ENCODE measurements around the gene GNB4.

Gene GNB4

DNA sequence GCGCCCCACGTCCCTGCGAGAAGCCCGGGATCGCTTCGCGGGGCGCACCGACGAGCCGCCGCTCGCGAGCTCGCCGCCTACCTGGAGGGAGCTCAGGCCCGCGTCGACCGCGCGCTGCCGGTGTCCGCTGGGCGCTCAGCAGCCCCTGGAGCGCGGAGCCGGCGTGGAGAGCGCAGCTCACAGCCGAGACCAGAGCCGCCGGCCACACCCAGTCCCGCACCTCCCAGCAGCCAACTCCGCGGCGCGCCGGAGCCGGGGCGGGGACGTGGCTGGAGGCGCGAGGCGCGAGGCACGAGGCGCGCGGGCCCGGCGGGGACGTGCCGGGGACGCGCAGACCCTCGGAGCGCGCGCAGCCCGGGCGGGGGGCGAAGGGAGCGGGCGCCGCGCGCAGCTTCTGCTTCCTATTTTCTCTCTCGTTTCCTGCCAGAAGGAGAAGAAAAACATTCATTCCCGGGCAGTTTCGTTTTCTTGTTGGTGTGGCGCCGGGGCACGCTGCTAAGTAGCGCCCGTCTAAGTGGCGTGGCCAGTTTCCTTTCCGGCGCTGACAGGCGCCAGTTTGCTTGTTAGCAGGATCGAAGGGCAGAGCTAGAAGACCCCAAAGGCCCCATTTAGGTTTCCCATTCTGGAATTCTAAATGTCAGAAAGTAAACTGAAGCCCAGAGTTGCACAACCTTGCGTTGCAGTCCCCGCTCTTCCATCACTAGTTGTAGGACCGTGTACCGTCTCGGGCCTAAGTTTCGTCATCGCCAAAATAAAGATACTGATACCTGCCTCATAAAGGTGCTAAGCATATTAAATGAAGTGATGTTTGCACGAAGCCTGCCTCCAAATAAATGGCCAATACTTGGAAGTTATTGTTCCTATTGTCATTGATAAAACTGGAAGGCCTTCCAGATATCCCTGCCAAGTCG lies at the start of gene GNB4:
Gene GNB4 (minus strand): TSS at position 206 of the 911 bp plus-strand sequence. CDS start 25,270 bp downstream, outside the sequence.
- peak; percentile 73 for DNase-seq (ENCODE audit: low spot score)

DNA sequence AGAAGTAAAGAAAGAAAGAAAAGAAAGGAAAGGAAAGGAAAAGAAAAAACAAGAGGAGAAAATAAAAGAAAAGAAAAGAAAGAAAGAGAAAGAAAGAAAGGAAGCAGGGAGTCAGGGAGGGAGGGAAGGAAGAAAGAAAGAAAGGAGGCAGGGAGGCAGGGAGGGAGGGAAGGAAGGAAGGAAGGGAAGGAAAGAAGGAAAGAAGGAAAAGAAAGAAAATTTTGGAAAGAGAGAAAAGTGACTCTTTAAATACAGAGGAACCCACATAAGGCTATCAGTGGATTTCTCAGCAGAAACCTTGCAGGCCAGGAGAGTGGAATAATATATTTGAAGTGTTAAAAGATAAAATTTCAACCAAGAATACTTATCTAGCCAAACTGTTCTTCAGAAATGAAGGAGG lies 44.2 kb upstream of the GNB4 start:
- no peak for DNase-seq (ENCODE audit: low spot score)

DNA sequence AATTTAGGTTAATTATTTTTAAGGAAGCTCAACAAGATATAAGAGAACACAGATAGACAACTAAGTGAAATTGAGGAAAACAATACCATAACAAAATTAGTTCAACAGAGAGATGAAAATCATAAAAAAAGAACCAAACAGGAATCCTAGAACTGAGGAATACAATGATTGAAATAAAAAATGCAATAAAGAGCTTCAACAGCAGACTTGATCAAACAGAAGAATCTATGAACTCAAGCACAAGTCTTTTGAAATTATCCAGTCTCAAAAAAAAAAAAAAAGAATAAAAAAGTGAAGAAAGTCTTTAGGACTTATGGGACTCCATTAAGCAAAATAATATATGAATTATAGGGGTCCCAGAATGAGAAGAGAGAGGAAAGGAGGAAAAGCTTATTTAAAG lies 42.0 kb upstream of the GNB4 start:
- DNase-seq (ENCODE audit: low spot score): no peak

DNA sequence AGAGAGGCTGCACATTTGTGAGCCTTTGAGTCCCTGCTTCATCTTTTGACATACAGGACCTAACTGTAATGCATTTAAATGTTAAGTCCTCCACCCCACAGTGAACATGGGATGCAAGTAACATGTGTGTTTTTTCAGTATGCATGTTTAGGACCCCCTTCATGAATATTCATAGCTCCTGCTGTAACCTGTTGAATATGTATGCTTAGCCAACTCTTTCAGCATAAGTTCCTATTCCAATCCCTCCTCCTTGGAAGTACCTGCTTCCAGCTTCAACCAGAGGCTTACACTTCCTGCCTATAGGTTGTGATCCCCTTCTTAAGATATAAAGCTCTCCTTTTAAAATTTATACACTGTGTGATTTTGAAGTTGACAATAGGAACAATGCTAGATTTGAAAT lies 36.9 kb upstream of the GNB4 start:
- DNase-seq (ENCODE audit: low spot score): no peak

DNA sequence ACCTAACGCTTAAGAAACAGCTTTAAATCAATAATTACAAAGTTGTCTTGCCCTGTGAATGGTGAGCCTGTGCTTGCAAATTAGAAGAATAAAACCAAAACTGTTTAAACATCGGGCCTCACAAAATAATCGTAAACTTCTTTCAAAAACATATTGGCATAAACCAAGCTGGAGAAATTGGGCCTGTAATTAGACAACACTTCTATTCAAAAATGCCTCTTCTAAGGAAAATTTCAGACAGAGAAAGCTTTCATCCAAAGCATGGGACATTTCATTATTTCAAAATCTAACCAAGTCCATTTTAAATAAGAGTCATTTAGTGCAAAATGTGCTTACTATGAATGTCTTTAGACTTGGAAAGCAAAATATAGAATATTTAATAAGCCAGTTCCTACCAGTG lies 35.5 kb upstream of the GNB4 start:
- DNase-seq (ENCODE audit: low spot score): no peak

DNA sequence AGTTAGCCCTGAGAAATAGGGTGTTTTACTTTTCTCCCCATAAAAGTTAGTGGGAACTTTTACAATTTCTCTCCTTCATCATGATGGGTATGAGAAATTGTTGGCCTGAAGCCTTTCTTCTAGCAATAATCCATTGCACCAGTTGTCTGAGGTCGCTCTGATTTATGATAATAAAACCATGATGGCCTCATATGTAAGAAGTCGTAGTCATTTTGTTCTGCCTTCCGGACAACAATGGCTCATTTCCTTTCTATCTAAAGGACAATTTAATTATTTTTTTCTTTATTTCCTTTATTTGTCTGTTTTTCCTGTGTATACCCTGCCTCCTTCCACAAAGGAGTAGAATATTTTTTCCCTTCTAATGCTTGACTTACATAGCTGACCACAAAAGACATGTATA lies 31.6 kb upstream of the GNB4 start:
- DNase-seq (ENCODE audit: low spot score): no peak

DNA sequence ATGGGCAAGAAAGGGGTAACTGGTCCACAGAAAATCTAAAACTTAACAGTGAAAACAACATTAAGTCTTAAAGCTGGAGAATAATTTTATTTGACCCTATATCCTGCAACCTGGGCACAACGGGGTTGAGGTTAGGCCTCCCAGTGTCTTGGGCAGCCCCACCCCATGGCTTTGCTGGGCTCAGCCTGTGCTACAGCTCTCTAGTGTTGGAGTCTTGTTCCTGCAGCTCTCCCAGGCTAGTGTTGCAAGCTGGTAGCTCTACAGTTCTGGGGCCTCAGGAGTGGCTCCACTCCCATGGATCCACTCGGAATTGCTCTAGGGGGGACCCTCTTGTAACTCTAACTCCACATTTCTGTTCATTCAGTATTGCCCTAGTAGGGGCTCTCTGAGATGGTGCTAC lies 24.9 kb upstream of the GNB4 start:
- no peak for DNase-seq (ENCODE audit: low spot score)

DNA sequence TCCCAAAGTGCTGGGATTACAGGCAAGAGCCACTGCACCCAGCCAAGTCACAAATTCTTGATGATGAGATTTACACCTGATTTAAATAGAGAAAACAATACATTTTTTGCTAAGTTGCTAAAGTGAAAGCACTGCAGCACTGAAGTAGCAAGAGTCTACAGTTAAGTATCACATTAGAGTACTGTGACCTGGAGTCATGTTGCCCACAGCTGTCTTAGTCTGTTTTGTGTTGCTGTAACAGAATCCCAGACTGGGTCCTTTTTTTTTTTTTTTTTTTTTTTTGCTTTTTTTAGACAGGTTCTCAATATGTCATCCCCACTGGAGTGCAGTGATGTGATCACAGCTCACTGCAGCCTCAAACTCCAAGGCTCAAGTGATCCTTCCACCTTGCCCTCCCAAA lies 23.2 kb upstream of the GNB4 start:
- no peak for DNase-seq (ENCODE audit: low spot score)

DNA sequence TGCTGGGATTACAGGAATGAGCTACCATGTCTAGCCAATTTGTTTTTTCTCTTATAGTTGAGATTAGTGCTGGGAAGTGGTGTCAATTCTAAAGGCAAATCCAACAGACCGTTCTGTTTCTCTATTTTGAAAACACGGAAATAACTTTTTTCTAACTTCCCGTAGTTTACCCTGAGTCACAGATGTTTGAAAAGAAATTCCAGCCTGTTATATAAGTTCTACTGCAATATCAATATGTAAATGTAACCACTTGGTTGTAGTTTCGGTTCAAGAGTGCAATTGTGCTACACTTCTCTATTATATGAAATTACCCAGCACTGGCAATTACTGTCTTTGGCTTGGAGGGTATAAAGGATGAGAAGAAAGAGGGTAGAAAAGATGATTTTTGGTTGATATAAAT lies 22.3 kb upstream of the GNB4 start:
- no peak for DNase-seq (ENCODE audit: low spot score)

DNA sequence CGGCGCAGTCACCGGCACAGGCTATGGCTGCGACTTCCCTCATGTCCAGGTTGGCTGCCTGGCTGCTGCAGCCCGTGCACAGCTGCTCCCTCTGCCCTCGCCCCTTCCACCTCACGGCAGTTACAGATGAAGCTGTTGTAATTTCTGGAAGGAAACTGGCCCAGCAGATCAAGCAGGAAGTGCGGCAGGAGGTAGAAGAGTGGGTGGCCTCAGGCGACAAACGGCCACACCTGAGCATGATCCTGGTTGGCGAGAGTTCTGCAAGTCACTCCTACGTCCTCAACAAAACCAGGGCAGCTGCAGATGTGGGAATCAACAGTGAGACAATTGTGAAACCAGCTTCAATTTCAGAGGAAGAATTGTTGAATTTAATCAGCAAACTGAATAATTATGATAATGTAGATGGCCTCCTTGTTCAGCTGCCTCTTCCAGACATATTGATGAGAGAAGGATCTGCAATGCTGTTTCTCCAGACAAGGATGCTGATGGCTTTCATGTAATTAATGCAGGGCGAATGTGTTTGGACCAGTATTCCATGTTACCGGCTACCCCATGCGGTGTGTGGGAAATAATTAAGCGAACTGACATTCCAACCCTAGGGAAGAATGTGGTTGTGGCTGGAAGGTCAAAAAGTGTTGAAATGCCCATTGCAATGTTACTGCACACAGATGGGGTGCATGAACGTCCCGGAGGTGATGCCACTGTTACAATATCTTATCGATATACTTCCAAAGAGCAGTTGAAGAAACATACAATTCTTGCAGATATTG lies 13.2 kb upstream of the GNB4 start:
- no peak for DNase-seq (ENCODE audit: low spot score)

DNA sequence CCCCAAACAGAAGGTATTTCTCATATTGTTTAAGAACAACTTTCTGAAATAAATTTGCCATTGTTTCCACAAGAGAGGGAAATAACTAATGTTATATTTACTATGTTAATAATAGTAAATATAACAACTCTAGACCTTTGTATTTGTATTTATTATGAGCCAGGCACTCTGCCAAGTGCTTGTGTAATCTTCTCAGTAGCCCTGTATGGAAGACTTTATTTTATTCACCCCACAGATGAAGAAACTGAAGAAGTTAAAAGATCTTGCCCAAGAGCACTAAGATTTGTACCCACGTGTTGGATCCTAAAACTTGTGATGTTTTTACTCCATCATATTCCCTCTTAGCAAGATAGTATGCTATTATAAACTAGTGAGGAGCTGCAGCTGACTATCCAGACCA lies 12.0 kb upstream of the GNB4 start:
- DNase-seq (ENCODE audit: low spot score): no peak

DNA sequence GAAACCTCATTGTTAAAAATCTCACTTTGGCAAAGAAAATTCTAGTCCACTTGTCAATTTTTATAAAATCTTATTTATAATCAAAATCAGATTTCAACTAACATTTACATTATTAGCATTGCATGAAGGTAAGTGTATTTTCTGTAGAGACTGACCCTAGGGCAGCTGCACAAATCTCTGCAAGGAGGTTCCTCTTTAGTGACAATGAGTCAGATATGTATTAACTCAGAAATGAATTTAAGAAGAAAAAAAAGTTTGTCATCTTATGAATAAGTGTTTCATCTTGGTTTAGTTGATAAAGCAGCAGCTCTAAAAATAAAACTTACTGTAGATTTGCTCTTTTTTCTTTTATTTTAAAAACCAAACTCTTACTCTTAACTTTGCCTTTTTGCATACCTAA lies 9.0 kb upstream of the GNB4 start:
- DNase-seq (ENCODE audit: low spot score): no peak

DNA sequence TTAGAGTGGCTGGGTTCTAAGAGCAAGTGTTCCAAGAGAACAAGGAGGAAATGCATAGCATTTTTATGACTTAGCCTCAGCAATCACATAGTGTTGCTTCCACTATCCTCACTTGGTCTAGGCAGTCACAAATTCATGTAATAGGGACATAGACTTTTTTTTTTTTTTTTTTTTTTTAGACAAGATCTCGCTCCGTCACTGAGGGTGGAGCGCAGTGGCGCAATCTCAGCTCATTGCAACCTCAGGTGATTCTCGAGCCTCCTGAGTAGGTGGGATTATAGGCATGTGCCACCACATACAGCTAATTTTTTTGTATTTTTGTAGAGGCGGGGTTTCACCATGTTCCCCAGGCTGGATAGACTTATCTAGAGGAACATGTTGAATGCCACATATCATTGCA lies 4.7 kb upstream of the GNB4 start:
- DNase-seq (ENCODE audit: low spot score): no peak

DNA sequence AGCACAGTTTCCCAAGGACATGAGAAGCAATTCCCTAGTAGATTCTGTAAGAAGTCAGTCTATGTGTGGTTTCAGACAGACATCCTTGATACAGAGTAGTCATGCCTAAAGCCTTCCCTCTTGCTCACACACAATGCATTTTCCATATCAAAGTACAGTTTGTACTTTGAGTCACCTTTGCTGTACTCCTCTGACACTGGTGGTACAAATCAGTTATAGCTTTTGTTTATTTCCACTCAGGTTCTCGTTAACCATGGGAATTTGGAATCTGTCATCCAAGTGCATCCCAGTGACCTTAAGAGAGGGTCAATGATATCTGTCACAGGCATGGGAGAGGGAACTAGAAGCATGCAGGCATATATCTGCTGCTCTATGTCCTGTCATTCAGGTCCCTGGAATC lies 3.6 kb upstream of the GNB4 start:
- no peak for DNase-seq (ENCODE audit: low spot score)

DNA sequence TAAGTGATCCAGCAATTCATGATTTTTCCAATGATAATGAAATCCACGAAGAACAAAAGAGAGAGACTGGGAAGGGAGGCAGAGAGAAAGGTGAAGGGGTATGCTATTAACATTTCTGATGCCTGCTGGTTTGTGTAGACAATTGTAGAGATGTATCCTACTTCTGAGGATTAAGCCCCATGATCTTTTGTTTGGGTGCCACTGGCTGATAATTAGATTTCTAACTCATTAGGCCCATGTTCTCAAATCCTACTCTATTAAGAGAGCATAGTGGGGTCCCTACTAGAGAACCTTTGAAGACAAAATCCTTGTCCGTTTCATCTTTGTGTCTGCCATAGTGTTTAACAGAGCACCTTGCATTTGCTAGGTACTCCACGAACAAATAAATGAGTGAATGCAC lies 2.7 kb upstream of the GNB4 start:
- DNase-seq (ENCODE audit: low spot score): no peak

DNA sequence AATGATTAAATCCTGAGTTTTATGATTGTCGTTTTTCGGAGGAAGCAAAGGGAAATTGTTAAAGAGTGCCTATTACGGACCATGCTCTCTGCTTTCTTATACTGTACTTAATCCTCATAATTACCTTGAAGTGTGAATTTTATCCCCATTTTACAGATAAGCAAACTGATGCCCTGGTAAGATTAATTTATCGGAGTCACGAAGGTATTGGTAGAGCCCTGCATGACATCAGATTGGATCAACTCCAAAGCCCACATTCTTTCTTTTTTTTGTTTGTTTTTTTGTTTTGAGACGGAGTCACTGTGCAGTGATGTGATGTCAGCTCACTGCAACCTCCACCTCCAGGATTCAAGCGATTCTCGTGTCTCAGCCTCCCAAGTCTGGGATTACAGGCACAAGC lies 1.6 kb upstream of the GNB4 start:
- DNase-seq (ENCODE audit: low spot score): no peak

DNA sequence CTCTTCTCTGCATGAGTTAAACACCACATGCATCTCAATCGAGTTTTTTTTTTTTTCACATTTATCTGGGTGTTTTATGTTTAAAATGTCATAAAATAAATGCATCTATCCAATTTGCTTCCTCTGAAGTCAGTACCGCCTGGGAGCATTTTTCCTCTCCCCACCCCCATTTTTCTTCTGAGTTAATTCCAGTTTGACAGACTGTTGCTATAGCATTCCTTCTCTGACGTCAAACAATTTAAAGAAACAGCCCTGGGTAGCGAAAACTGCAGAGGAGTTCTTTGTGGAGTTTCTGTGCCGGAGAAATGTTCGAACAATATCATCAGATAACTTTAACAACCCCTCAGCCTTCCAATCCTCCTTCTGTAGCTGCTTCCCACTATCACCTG lies 900 bp upstream of the GNB4 start:
- DNase-seq (ENCODE audit: low spot score): no peak

DNA sequence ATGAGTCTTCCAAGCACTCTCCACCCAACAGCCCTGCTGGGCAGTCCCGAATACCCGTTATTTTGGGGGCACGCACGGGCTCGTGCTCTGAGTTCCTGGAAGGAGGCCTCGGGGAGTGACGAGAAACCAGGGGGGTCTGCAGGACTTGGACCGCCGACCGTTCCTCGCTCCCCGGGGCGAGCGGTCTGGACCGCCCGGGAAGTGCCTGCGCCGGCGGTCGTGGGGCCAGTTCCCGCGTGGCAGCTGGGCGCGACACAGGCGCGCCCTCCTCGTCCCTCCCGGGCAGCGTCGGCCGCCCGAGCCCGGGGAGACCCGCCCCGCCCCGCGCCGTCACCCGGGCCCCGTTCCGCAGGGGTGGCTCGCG lies 387 bp downstream of the GNB4 start:
- peak; percentile 14 for DNase-seq (ENCODE audit: low spot score)

DNA sequence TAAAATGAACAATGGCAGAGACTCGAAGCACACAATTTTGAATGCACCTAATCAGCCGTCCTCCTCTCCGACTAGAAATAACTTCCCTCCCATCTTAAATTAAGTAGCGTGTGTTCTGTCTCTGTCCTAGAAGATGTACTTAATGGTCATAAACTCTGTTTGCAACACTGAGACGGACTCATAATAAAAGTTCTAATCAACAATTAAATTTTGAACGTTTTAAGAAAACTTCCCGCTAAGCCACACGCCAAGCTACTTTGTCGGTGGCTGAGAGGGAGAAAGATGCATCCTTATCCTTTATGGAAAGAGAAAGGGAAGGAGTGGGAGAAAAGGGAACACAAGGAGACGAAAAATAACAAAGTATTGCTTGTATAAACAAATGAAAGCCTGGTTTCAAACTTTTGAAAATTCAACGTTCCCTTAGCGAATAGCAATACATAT lies 989 bp downstream of the GNB4 start:
- no peak for DNase-seq (ENCODE audit: low spot score)

DNA sequence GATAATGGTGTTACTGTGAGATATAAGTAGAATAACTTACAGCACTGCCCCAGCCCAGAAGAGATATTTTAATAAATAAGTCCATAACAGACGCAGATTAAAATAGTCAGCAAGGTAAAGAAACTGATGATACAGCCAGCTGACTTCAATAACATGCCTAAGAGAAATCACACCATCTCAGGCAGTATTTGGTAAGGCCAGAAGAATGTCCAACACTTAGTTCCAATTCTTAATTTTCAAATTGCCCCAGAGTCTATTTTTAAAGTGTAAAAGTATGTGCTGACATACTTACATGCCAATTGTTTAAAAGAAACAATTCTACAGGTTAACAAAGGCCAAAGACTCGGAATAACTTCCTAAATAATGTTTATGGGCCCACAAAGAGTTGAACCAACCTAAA lies 1.6 kb downstream of the GNB4 start:
- no peak for DNase-seq (ENCODE audit: low spot score)

DNA sequence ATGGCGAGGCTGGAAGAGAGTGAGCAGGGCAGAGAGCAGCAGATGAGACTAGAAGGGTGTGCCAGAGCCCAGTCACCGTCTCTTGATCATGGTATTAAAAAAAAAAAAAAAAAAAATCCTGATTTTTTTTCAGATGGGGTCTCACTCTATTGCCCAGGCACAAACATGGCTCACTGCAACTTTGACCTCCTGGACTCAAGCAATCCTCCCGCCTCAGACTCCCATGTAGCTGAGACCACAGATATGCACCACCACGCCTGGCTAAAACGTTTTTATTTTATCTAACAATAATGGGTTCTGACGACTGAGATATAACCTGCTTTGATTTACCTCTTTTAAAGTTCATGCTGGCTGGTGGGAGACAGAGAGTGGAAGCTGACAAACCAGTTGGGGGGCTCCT lies 4.0 kb downstream of the GNB4 start:
- DNase-seq (ENCODE audit: low spot score): no peak

DNA sequence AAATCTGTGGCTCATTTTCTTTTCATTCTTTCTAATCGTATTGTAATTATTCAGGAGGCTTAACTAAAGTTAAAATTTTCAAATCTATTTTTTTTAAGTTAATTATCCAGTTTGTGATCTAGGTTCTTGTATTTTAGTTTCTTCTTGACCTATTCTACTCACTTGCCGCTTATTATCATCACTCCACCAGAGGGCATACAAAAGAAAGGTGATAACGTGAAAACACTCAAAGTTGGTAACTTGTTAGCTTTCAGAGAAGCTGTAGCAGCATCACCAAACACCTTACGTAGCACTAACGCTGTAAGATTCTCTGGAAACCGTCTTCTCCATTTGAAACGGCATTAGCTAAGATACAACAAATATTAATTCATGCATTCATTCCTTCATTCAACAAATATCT lies 4.8 kb downstream of the GNB4 start:
- peak; percentile 15 for DNase-seq (ENCODE audit: low spot score)

DNA sequence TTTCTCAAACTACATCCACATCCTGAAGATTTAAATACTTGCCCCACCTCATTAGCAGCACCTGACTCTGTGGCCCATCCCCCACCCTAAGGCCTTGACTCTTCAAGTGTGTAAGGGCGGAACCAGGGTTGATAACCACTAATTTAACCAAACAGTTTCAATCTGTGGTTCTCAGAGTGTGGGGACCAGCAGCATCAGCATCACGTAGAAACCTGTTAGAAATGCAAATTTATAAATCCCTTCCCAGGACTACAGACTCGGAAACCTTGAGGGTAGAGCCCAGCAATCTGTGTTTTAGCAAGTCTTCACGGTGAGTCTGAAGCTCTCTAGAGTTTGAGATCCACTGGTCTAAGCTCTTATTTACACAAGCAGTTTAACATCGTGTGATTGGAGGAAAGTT lies 12.4 kb downstream of the GNB4 start:
- DNase-seq (ENCODE audit: low spot score): no peak

DNA sequence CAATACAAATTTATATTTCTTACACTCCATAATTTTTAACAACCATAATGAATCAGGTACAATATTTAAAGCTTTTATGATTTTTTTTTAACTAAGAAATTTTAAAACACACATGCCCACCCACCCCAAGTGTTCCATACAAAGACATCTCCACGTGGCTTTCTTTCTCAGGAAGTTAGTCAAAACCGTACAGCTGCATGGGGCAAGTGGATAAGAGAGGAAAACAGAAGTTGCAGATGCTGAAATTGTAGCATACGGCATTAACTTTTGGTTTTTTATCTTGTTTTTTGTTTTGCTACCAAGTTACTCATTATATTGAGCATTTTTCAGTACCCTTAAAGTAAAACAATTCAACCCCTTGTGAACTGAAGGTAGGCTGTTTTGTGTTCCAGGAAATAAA lies 14.8 kb downstream of the GNB4 start:
- no peak for DNase-seq (ENCODE audit: low spot score)
